Mucosa of descending colon (tissue), 3 donors: ENCODE measurements around the gene HHLA2. TPM values are rescaled to one million over a fixed set of nuclear protein-coding genes. Genes with fewer than 3 reads are reported as not detected.
"Not testable (repeated sequence)": the region's sequence is repeated elsewhere in the genome, so short reads cannot be mapped to it uniquely, and the experiment has no call there.

Experiments
- ATAC-seq: fragments of 200-7000 bp; cut with Tn5 transposase; one replicate; pipeline ENCODE4 v1.9.1; 2020; ENCODE audit warnings: mild to moderate bottlenecking, moderate library complexity
- DNase-seq, 3 donors: peaks; one replicate each; pipeline ENCODE4 v3.0.0-alpha.2; 2020
- H3K36me3 ChIP-seq: fragments of 200-600 bp; one replicate; pipeline ENCODE4 v1.8.0; 2021; ENCODE audit warnings: low read depth, mild to moderate bottlenecking
- H3K4me1 ChIP-seq: fragments of 200-600 bp; one replicate; pipeline ENCODE4 v1.8.0; 2021; ENCODE audit warnings: low read depth, mild to moderate bottlenecking
- H3K4me3 ChIP-seq: fragments of 200-600 bp; one replicate; pipeline ENCODE4 v1.8.0; 2021; ENCODE audit warnings: mild to moderate bottlenecking
- H3K9me3 ChIP-seq: fragments of 200-600 bp; one replicate; pipeline ENCODE4 v1.8.0; 2021; ENCODE audit warnings: mild to moderate bottlenecking
- CTCF ChIP-seq: fragments of 200-600 bp; IDR thresholded peaks from one replicate; pipeline ENCODE4 v1.8.0; 2022; ENCODE audit warnings: antibody characterized with exemption, mild to moderate bottlenecking
- intact Hi-C, 2 donors: fragments of 100-400 bp; cut with DNase I in 1 of 2; cut with micrococcal nuclease in 1 of 2; formaldehyde crosslinking; loops; one replicate each; pipeline versions ENCODE4 v1.11.0 to v1.11.1; 2022; cut with DNase I, micrococcal nuclease
- total RNA-seq, 3 donors: library from RNA; stranded (reverse); fragmentation: NEBNext Ultra II Directional in 2 of 3; extraction: Animal tissue kit (Norgen Biotek cat#: 25700) in 2 of 3; gene quantifications; one replicate each; pipeline versions ENCODE4 v1.2.1 to v1.2.4, GENCODE V29; 2021 to 2023
- donor health status: DM: no; HTN: no; CAD: no; lungs with moderate emphysema.
- donor health status: DM: no; HTN: no; CAD: no.
- donor health status: DM: no; HTN: yes; CAD: no.

Gene HHLA2
- total RNA-seq, 3 donors from 2014 or later: 98.2 to 276 (median 169) TPM

- ATAC-seq: no peak
- intact Hi-C loops: no loop called here
Observed at GRCh38 chr3:108271626-108272025, 24.7 kb upstream of the HHLA2 start.

DNA sequence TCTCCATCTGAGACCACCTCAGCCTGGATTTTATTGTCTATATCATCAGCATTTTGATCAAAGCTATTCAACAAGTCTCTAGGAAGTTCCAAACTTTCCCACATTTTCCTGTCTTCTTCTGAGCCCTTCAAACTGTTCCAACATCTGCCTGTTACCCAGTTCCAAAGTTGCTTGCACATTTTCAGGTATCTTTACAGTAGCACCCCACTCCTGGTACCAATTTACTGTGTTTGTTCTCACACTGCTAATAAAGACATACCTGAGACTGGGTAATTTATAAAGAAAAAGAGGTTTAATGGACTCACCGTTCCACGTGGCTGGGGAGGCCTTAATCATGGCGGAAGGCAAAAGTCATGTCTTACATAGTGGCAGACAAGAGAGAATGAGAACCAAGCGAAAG, 17.3 kb upstream of the HHLA2 start:
- Histone ChIP-seq H3K4me1 (peaks cover 15% of the 10 kb centered on the region), H3K9me3 (peaks cover 16% of the 10 kb centered on the region)
- DNase-seq, ATAC-seq, H3K36me3 ChIP-seq, H3K4me3 ChIP-seq, intact Hi-C loops: not testable (repeated sequence)

More at GRCh38 chr3:108271626-108272025, 24.7 kb upstream of the HHLA2 start:
- H3K4me1 ChIP-seq: peaks cover 6% of the 10 kb centered on the region
- no peaks in the 10 kb centered on the region for H3K9me3 ChIP-seq
- no peak overlapping the region for H3K4me3 ChIP-seq
- no peak for TF ChIP-seq CTCF
- DNase-seq: no peak
- no peaks in the 10 kb centered on the region for H3K36me3 ChIP-seq

- no peak for DNase-seq
- Histone ChIP-seq H3K4me3 (no peak overlapping the region), H3K9me3 (peaks cover 16% of the 10 kb centered on the region), H3K36me3 (no peaks in the 10 kb centered on the region), H3K4me1 (peaks cover 15% of the 10 kb centered on the region)
- no peak for TF ChIP-seq CTCF
- intact Hi-C loops: no loop called here
- ATAC-seq: peak; percentile 80
Observed at GRCh38 chr3:108280476-108280875, 15.9 kb upstream of the HHLA2 start.

- ATAC-seq (no peak), DNase-seq (no peak)
- intact Hi-C loops: no loop called here
- Histone ChIP-seq H3K36me3 (no peaks in the 10 kb centered on the region), H3K9me3 (peaks cover 16% of the 10 kb centered on the region), H3K4me3 (no peak overlapping the region), H3K4me1 (peaks cover 9% of the 10 kb centered on the region)
- TF ChIP-seq CTCF: no peak
Observed at GRCh38 chr3:108281670-108282069, 14.7 kb upstream of the HHLA2 start.

GRCh38 chr3:108283006-108283405, 13.3 kb upstream of the HHLA2 start:
- Histone ChIP-seq H3K4me1 (peaks cover 9% of the 10 kb centered on the region), H3K36me3 (no peaks in the 10 kb centered on the region), H3K4me3 (no peak overlapping the region), H3K9me3 (peaks cover 16% of the 10 kb centered on the region)
- DNase-seq (no peak), ATAC-seq (no peak)
- no peak for TF ChIP-seq CTCF
- intact Hi-C loops: no loop called here

DNA sequence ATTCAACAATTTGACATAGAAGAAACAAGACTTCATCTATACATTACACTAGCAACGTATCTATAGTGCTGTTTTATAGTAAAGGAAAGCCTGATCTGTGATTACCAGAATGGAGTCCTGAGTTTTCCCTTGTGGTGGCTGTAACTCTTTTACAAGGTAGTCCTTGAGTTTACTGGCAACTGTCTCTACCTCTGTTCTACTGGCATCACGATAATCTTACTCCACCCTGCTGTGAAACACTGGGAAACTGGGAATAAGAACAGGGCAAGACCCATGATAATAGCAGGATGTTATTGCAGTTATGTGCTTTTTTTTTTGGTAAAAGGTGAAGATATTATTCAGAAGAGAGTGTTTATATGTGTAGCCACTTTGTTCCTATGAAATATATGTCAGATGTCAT, 12.4 kb upstream of the HHLA2 start:
- H3K4me1 ChIP-seq: peaks cover 9% of the 10 kb centered on the region
- no peak for TF ChIP-seq CTCF
- H3K36me3 ChIP-seq: no peaks in the 10 kb centered on the region
- intact Hi-C loops: no loop called here
- H3K4me3 ChIP-seq: no peak overlapping the region
- DNase-seq (peak in 1 of 3 donors; percentile 55), ATAC-seq (peak; percentile 91)
- H3K9me3 ChIP-seq: peaks cover 9% of the 10 kb centered on the region
